ENCODE data around the gene CFAP46.

CFAP46 gene

DNA sequence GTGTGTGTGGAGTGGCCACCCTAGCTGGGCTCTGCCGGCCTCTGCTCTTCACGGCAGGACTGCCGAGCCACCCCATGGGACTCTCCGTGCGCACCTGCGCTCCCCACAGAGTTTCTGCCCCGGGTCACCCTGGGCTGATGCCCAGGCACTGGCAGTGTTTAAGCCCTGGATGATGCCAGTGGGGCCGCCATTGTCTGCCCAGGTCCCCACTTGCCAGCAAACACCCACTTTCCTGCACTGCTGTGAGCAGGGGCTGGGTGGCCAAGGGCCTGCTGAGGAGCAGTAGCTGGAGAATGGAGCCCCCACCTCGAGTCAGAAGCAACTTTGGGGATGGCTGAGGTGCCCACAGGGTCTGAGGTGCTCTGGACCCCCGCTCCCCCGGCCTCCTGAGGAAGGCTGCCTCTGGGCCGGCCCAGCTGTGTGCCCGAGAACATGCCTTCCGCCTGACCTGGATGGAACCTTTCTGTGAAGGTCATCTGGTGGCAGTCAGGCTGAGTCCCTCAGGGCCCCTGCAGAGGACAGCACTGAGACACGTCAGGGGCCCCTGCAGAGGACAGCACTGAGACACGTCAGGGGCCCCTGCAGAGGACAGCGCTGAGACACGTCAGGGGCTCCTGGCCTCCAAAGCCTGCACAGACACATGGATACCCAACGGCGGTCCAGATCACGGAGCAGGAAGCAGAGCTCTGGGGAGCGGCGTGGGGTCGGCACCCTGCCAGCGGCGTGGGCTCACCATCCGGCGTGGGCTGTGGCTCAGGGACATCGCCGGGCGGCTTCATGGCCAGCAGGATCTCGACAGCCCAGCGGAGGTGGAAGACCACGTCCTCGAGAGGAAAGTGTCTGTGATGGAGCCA, 62.0 kb downstream of the CFAP46 start:
- TF ChIP-seq, protein P1, sequence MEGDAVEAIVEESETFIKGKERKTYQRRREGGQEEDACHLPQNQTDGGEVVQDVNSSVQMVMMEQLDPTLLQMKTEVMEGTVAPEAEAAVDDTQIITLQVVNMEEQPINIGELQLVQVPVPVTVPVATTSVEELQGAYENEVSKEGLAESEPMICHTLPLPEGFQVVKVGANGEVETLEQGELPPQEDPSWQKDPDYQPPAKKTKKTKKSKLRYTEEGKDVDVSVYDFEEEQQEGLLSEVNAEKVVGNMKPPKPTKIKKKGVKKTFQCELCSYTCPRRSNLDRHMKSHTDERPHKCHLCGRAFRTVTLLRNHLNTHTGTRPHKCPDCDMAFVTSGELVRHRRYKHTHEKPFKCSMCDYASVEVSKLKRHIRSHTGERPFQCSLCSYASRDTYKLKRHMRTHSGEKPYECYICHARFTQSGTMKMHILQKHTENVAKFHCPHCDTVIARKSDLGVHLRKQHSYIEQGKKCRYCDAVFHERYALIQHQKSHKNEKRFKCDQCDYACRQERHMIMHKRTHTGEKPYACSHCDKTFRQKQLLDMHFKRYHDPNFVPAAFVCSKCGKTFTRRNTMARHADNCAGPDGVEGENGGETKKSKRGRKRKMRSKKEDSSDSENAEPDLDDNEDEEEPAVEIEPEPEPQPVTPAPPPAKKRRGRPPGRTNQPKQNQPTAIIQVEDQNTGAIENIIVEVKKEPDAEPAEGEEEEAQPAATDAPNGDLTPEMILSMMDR (IDR thresholded peaks at IDR 0.05) = no peak

DNA sequence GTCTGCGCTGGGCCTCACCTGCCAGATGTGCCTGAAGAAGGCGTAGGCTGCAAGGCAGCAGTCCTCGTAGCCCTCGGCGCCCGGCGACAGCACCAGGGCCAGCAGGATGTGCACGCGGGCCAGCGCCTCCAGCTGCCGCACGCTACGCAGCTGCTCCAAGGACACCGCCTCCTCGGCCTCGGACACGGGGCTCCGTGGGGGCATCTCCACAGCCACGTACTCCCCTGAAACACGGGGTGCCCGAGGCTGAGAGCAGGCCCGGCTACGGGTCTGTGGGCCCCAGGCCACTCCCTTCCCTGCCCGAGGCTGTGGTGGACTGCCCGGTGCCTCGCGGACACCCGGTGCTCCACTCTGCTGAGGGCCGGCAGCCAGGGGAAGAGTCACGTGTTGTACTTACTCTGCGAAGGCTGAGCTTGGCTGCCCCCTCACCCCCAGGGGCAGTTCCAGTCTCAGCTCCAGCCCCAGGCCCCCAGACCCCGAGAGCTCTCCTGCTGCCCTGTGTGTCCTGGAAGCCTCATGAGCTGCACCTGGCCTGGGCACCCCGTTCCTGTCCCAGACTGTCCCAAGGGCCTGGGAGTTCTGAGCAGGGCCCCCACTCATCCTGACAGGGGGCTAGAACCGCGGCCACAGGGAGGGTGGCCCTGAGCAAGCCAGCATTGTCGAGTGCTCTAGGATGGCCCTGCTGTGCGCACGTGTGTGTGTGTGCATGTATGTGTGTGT, 62.8 kb downstream of the CFAP46 start:
- TF ChIP-seq, protein P1 (IDR thresholded peaks at IDR 0.05) = no peak

DNA sequence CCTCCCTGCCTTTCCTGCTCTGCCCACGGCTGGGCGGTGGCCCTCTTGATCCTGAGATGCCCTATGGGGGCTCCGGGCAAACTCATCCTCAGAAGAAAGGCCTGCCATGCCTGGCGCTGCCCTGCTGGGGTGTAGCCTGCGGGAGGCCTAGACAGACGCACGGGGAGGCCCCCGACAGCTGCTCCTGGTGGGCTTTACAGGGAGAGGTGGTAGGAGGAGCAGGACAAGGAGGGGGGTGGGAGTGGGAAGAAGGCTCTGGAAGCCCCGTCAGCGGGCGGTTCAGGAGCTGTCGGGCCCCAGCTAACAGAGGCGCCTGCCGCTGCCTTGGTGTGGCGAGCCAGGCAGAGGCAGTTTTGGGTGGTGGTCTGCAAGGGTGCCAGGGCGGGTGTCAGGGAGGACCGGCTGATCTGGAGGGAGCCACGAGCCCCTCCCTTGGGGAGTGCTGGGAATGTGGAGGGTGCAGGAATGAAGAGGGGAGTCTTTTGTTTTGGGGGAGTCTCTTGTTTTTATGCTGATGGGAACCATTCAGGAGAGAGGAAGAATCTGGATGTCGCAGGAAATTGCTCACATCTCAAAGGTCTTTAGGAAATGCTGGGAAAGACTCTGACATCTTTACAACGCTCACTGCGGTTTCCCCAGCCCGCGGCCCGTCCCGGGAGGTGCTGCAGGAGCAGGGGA, 63.5 kb downstream of the CFAP46 start:
- TF ChIP-seq, protein P1 (IDR thresholded peaks at IDR 0.05) = no peak

DNA sequence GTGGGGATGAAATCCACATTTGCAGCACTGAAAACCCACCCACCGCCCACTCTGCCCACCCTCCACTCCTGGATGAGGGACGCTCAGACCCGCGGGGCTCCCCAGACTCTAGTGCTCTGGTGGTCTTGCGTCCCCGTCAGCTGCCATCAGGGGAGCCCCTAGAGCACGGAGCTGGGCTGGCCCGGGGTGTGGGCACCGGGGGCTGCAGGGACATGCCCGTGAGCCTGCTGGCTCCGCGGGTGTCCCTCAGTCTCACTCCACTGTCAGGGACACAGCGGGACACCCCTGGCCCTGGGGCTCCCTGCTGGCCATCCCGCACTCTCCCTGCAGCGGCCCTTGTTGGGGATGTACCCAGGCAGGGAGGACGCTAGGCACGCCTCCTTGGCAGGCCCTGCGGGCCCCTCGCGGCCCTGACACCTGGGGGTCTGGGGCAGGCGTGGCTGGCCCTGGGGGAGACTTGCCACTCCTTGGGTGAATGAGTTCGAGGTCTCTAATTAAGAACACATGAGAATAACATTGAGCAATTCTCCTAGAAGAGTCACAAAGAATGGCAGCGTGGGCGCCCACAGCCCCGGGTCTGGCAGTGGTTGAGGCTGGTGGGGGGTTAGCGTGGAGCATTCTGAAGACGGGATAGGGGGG, 64.2 kb downstream of the CFAP46 start:
- TF ChIP-seq, protein P1 (IDR thresholded peaks at IDR 0.05) = no peak

DNA sequence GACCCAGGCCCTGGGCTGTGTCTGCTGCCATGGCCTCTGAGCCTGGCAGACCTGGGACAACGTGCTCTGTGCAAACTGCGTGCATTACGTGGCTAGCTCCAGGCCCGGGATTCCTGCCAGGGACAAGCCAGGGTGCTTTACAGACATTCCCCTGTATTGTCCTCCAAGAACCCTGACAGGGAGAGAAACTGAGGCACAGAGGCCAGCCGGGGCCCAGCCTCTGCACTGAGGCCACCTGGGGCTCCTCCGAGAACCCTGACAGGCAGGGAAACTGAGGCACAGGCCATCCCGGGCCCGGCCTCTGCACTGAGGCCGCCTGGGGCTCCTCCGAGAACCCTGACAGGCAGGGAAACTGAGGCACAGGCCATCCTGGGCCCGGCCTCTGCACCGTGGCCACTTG, 64.9 kb downstream of the CFAP46 start:
- TF ChIP-seq, protein P1 (IDR thresholded peaks at IDR 0.05) = no peak

DNA sequence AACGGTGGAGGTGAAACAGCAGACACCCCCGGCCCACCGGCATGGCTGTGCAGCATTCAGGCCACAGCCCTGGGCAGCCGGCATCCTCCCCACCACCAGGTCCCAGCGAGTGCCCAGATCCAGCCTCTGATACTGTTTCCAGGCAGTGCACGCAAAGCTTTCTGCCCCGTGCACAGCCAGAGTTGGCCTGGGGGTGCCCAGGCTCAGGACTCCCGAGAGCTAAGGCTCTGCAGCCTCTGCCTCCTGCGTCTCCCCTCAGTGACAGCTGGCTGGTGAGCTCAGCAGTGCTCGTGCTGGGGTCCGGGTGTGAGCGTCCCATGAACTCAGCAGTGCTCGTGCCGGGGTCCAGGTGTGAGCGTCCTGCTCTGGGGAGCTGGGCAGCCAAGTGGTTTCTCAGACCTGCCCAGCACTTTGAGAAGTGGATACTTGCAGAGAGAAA, 65.4 kb downstream of the CFAP46 start:
- TF ChIP-seq, protein P1 (IDR thresholded peaks at IDR 0.05) = no peak

Data from LNCAP (cell line).